HG03571 (cell line): ENCODE measurements around the gene MCOLN1.
"Not testable (repeated sequence)": the region's sequence is repeated elsewhere in the genome, so short reads cannot be mapped to it uniquely, and the experiment has no call there.

Experiments used
- ATAC-seq: cut with Tn5 transposase; IDR thresholded peaks from one replicate; pipeline ENCODE4 v1.9.1; 2021; ENCODE audit not compliant: unreplicated experiment

MCOLN1 gene

DNA sequence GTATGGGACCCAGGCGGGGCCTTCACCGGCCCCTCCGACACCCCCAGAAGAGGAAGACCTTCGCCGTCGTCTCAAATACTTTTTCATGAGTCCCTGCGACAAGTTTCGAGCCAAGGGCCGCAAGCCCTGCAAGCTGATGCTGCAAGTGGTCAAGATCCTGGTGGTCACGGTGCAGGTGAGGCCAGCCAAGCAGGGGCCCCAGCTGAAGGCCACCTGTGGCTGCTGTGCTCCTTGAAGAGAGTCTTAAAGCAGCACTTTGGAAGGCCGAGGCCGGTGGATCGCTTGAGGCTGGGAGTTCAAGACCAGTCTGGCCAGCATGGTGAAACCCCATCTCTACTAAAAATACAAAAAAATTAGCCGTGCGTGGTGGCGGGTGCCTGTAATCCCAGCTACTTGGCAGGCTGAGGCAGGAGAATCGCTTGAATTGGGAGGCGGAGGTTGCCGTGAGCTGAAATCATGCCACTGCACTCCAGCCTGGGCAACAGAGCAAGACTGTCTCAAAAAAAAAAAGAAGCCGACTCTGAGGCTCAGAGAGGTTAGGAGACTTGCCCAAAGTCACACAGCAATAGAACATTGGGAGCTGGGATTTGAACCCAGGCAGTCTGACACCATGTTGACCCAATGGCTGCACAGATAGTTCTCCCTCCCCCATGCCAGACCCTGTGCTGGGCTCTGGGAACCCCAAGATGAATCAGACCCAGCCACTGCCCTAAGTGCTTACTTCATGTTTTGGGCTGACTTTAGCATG, 2.7 kb downstream of the MCOLN1 start:
- no peak for ATAC-seq

DNA sequence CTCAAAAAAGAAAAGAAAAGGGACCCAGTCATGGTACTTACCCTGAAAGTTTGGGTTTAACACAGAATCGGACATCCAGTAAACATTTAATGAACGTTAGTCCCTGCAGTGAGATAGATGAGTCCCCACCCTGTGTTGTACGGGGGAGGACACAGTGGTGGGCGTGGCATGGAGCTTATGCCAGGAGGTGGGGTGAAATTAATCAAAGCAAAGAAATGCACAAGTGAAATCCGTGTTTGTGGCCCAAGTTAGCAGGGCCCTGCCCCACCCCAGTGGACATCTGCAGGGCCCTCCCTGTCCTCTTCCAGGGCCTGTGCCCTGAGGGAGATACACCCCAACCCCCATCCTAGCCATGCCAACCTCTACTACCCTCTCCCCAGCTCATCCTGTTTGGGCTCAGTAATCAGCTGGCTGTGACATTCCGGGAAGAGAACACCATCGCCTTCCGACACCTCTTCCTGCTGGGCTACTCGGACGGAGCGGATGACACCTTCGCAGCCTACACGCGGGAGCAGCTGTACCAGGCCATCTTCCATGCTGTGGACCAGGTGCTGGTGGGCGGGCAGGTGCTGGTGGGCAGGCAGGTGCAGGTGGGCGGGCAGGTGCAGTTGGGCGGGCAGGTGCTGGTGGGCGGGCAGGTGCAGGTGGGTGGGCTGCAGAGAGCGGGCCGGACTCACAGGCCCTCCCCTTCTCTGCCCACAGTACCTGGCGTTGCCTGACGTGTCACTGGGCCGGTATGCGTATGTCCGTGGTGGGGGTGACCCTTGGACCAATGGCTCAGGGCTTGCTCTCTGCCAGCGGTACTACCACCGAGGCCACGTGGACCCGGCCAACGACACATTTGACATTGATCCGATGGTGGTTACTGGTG, 3.9 kb downstream of the MCOLN1 start:
- no peak for ATAC-seq

DNA sequence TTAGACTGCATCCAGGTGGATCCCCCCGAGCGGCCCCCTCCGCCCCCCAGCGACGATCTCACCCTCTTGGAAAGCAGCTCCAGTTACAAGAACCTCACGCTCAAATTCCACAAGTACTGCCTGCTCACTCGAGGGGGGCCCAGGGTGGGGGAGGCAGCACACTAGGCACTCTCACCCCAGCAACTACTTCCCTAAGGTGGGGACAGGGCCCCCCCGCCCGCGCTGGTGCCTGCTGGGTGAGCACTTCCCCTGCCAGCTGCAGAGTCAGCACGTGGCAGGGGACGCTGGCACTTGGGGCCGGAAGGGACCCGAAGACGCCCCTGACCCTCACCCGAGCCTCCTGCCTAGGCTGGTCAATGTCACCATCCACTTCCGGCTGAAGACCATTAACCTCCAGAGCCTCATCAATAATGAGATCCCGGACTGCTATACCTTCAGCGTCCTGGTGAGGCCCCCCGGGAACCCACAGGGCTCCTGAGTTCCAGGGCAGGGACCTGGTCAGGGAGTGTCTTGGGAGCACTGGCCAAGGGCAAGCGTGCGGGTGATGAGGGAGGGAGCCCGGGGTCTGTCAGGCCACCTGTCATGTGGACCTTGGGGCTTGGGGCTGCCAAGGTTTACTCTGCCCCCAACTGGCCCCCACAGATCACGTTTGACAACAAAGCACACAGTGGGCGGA, 5.2 kb downstream of the MCOLN1 start:
- ATAC-seq = no peak

DNA sequence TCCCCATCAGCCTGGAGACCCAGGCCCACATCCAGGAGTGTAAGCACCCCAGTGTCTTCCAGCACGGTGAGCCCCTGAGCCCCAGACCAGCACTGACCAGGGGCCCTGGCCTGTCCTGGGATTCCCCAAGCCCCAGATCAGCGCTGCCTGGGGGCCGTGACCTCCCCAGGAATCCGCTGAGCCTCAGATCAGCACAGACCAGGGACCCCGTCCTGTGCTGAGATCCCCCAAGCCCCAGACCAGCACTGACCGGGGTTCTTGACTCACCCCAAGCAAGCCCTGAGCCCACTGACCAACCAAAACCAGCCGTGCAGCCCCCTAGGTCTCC, 5.7 kb downstream of the MCOLN1 start:
- ATAC-seq = no peak

DNA sequence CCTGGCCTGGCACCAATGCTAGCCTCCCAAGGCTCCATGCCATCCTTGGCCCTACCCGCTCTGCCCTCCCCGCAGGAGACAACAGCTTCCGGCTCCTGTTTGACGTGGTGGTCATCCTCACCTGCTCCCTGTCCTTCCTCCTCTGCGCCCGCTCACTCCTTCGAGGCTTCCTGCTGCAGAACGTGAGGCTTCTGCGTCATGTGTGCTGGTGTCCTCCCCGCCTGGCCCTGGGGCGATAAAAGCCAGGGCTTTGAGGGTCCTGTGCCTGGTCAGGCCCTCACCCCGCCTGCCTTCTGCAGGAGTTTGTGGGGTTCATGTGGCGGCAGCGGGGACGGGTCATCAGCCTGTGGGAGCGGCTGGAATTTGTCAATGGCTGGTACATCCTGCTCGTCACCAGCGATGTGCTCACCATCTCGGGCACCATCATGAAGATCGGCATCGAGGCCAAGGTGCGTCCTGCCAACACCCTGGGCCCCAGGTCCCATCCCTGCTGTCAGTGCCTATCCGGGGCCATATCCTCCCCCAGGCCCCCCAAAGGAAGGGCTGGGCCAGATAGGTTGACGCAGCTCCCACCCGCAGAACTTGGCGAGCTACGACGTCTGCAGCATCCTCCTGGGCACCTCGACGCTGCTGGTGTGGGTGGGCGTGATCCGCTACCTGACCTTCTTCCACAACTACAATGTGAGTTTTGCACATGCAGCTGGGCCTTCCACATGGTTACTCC, 6.3 kb downstream of the MCOLN1 start:
- ATAC-seq = no peak

DNA sequence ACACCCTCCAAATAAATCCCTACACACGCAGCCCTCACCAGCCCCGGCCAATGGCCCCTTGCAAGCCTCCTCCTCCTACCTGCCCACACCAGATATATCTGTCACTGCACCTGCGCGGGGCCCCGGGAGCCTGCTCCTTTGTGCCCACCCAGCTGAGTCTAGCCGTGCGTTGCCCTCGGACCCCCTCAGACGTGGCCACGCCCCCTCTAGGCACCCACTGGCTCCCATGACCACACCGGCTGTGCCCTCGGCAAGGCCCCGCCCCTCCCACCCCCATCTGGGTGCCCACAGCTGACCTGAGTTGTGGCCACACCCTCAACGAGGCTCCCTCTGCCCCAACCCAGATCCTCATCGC, 6.8 kb downstream of the MCOLN1 start:
- no peak for ATAC-seq

DNA sequence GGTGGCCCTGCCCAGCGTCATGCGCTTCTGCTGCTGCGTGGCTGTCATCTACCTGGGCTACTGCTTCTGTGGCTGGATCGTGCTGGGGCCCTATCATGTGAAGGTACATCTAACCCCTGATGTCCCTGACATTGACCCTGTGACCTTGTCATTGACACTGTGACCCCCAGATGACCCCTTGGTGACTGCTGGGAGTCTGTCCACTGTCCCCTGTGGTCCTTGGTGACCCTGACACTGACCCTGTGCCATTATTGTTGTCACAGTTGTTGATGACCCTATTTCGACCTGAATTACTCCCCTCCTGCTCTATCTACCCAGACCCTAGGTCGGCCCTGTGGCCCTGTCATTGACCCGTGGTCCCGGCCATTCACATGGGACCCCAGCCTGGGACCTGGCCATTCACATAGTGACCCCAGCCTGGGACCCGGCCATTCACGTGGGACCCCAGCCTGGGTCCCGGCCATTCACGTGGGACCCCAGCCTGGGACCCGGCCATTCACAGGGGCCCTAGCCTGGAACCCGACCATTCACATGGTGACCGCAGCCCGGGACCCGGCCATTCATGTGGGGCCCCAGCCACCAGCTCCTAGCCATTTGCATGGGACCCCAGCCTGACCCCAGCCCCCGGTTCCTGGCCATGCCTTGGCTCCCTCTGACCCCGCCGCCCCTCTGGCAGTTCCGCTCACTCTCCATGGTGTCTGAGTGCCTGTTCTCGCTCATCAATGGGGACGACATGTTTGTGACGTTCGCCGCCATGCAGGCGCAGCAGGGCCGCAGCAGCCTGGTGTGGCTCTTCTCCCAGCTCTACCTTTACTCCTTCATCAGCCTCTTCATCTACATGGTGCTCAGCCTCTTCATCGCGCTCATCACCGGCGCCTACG, 7.4 kb downstream of the MCOLN1 start:
- ATAC-seq = no peak

DNA sequence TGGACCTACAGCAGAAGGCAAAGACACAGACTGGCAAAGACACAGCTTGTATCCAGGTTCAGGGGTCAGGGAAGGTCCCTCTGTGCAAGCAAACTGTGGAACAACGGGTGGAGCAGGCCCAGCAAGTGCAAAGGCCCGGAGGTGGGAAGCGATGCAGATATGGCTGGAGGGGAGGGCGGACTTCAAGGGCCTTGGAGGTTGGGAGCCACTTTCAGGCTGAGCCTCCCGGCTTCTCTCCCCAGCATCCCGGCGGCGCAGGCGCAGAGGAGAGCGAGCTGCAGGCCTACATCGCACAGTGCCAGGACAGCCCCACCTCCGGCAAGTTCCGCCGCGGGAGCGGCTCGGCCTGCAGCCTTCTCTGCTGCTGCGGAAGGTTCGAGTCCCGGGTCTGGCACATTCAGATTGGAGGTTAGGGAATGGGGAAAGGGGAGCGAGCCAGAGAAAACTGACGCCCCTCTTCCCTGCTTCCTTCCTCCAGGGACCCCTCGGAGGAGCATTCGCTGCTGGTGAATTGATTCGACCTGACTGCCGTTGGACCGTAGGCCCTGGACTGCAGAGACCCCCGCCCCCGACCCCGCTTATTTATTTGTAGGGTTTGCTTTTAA, 11.0 kb downstream of the MCOLN1 start:
- no peak for ATAC-seq

DNA sequence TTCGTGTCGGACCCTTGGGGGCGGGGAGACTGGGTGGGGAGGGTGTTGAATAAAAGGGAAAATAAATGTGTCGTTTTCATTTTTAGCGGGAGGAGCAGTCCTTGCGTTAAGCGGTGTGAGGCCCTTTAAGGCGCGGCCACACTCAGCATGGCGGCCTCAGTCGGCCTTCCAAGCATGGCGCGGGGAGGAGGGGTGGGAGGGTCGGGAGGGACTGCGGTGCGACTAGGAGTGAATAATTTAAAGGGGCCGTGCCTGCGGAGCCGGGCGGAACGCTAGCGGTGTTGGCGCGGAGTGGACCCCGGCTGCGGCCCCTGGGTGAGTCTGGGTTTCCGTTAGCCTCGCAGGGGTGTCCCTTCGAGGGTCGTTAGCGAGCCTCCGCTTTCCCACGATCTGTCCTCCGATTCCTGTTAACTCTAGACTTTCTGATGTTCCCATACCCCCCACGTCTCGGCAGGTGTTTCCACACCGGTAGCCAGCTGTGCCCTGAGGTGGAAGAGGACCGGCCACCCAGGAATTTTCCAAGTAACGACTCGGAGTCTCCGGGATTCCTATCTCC, 11.6 kb downstream of the MCOLN1 start:
- ATAC-seq = no peak

DNA sequence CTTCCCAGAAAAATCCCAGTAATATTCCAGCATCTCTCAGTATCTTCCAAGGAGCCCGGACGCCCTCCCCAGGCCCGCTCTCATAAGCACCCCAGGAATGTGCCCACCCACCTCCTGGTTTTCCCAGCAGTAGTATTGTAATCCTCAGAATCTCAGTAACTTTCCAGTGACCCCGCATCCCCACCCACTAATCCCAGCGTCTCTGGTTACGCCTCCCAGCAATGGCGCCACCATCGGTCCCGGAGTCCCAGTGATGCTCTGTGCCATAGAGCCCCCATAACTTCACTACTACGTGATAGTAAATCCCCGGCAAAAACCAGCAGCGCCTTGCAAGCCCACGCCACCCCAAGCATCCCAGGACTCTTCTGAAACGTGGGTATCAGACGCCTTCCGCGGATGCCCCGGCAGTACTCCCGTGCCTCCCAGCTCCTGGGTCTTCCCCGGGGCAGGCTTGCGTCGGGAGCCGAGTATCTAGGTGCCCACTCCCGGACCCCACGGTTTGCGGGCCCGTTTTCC, 12.2 kb downstream of the MCOLN1 start:
- ATAC-seq = peak; percentile 11

DNA sequence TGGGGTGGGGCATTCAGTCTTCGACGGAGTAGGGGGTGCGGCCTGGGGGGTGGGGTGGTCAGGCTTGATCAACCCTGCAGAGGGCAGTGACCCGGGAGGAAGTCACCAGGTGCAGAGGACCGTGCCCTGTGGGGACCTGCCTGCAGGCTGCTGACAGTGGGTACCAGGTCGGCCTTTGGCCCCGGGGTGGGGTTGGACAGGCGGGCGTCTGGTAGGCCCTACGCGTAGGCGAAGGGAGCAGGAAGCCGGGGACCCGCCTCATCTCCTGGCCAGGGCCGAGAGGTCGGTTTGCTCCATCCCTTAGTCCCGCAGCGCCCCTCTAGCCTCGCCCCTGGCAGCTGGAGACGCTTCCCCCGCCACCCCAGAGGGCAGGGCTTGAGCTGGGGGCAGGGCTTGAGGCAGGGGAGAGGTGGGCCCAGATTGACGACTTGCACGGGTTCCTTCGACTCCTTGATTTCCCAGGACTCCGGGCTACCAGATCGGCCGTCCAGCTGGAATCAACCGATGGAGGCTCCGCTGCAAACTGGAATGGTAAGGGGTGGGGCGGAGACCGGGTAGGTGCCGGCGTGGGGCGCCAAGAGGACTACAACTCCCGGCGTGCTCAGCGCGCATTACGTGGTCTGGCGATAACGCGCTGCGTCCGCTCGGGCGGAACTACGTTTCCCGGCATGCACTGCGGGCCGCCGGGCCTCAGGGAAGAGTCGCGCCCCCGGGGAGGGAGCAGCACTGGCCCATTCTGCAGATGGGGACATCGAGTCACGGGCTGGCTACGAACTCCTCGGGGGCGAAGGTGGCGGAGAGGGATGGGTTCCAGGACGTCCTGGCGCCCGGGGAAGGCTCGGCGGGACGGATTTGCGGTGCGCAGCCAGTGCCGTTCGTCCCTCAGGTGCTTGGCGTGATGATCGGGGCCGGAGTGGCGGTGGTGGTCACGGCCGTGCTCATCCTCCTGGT, 12.9 kb downstream of the MCOLN1 start, which contains the start of gene PNPLA6:
Gene PNPLA6, plus strand, starts transcription at position 671 of the 951 bp plus-strand sequence. Its CDS starts 72 bp downstream, at position 743.
- peak; percentile 53 for ATAC-seq

DNA sequence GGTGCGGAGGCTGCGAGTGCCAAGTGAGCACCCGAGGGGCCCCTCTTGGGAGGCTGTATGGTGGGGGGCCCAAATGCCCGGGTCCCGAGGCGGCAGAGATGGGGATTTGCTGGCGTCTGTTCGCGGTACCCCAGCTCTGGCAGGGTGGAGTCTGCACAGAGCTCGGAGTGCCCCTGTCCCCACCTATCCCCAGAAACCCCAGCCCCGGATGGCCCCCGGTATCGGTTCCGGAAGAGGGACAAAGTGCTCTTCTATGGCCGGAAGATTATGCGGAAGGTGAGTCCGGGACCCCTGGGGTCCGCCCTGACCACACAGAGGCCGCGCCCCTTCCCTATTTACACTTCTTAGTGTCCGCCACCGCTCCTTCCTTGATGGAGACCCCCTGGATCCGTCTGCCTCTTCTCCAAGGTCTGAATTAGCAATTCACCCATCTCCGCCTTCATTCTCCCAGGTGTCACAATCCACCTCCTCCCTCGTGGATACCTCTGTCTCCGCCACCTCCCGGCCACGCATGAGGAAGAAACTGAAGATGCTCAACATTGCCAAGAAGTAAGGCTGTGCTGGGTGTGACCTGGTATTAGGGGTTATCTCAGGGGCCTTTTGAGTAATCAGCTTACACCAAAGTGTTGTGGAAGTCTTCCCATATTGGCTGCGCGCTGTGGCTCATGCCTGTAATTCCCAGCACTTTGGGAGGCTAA, 13.7 kb downstream of the MCOLN1 start:
- no peak for ATAC-seq

DNA sequence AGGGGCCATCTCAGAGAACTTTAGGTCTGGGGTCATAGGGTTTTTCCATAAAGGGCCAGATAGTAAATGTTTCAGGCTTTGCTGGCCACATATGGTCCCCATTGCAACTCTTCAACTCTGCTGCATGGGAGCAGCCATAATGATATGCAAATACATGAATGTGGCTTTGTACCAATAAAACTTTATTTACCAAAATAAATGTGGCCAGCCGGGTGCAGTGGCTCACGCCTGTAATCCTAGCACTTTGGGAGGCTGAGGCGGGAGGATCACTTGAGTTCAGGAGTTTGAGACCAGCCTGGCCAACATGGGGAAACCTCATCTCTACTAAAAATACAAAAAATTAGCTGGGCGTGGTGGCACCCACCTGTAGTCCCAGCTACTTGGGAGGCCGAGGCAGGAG, 16.6 kb downstream of the MCOLN1 start:
- not testable (repeated sequence) for ATAC-seq

DNA sequence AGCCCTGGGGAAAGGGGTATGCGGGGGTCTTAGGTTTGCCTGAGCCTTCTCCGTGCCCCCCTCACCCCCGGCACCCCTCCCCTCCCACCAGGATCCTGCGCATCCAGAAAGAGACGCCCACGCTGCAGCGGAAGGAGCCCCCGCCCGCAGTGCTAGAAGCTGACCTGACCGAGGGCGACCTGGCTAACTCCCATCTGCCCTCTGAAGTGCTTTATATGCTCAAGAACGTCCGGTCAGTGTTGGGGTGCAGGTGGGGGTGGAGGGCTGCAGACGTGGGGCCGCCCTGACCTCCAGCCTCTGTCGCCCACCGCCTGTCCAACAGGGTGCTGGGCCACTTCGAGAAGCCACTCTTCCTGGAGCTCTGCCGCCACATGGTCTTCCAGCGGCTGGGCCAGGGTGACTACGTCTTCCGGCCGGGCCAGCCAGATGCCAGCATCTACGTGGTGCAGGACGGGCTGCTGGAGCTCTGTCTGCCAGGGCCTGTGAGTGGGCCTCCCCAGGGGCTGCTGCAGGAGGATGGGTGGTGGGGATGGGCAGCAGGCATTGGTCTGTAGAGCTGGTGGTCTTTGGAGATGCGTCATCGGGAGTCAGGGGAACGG, 17.5 kb downstream of the MCOLN1 start:
- no peak for ATAC-seq

DNA sequence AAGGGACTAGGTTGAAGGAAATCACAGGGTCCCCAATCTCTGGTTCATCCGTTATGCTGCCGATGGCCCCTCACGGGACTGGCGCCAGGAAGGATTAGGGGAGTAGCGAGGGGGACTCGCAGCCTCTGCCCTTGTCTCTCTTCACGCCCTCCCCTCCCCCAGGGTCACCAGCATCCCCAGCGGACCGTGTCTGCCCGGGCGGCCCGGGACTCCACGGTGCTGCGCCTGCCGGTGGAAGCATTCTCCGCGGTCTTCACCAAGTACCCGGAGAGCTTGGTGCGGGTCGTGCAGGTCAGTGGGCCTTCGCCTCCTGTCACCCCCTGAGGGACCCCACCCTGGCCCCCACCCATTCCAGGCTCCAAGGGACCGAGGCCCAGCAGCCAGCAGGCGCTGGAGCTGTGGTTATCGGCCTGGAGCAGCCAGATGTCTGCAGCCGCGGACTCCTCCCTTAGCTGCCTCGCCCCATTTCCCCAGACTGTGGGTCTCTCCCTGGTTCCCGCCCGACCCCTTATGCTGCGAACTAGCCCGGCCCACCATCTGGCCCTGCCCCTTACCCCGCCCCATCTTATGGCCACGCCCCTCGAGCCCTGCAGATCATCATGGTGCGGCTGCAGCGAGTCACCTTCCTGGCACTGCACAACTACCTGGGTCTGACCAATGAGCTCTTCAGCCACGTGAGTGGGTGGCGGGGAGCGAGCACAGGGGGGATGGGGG, 18.5 kb downstream of the MCOLN1 start:
- no peak for ATAC-seq

DNA sequence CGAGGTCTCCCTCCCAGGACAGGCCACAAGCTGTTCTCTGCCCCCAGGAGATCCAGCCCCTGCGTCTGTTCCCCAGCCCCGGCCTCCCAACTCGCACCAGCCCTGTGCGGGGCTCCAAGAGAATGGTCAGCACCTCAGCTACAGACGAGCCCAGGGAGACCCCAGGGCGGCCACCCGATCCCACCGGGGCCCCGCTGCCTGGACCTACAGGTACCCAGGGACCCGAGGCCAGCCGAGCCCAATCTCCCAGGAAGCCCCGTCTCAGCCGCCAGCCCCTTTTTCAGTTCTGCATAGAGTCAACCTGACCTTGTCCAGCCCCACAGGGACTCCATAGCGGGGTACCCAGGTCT, 19.0 kb downstream of the MCOLN1 start:
- ATAC-seq = no peak
